ENCODE measurements around the gene CORO1A. TPM values are rescaled to one million over a fixed set of nuclear protein-coding genes. Genes with fewer than 3 reads are reported as not detected.

The CORO1A gene
- total RNA-seq, 4 donors from 2014 or later: 11.0 to 33.5 (median 23.1) TPM

DNA sequence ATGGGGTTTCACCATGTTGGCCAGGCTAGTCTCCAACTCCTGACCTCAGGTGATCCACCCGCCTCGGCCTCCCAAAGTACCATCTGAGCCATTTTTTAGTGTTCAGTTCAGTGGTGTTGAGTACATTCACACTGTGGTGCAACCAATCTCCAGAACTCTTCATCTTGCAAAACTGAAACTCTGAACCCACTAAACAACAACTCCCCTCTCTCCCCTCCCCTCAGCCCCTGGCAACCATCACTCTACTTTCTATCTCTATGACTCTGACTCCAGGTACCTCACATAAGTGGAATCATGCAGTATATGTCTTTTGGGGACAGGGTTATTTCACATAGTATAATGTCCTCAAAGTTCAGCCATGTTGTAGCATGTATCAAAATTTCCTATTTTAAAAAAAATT lies 41.7 kb upstream of the CORO1A start:
- Histone ChIP-seq H3K27me3 (no peaks in the 10 kb centered on the region), H3K27ac (replicated peaks in 1 of 4) (no peak overlapping the region), H3K4me1 (no peaks in the 10 kb centered on the region), H3K9me3 (no peaks in the 10 kb centered on the region), H3K36me3 (no peaks in the 10 kb centered on the region), H3K4me3 (no peak overlapping the region)
- TF ChIP-seq POLR2AphosphoS5 (IDR thresholded peaks at IDR 0.05) (no peak), EP300 (IDR thresholded peaks at IDR 0.05) (no peak), POLR2A (IDR thresholded peaks at IDR 0.05; ENCODE audit: low read depth) (no peak)
- TF ChIP-seq, protein P1, sequence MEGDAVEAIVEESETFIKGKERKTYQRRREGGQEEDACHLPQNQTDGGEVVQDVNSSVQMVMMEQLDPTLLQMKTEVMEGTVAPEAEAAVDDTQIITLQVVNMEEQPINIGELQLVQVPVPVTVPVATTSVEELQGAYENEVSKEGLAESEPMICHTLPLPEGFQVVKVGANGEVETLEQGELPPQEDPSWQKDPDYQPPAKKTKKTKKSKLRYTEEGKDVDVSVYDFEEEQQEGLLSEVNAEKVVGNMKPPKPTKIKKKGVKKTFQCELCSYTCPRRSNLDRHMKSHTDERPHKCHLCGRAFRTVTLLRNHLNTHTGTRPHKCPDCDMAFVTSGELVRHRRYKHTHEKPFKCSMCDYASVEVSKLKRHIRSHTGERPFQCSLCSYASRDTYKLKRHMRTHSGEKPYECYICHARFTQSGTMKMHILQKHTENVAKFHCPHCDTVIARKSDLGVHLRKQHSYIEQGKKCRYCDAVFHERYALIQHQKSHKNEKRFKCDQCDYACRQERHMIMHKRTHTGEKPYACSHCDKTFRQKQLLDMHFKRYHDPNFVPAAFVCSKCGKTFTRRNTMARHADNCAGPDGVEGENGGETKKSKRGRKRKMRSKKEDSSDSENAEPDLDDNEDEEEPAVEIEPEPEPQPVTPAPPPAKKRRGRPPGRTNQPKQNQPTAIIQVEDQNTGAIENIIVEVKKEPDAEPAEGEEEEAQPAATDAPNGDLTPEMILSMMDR (IDR thresholded peaks at IDR 0.05): no peak
- DNase-seq (ENCODE audit: extremely low spot score): no peak
- WGBS: 100% methylated on average over 2 of the region's 2 CpGs
- intact Hi-C loops (cut with DNase I): loop anchor here (10.0 kb wide), 1 partner anchor 343 kb away; no protein-coding TSS in a partner anchor

DNA sequence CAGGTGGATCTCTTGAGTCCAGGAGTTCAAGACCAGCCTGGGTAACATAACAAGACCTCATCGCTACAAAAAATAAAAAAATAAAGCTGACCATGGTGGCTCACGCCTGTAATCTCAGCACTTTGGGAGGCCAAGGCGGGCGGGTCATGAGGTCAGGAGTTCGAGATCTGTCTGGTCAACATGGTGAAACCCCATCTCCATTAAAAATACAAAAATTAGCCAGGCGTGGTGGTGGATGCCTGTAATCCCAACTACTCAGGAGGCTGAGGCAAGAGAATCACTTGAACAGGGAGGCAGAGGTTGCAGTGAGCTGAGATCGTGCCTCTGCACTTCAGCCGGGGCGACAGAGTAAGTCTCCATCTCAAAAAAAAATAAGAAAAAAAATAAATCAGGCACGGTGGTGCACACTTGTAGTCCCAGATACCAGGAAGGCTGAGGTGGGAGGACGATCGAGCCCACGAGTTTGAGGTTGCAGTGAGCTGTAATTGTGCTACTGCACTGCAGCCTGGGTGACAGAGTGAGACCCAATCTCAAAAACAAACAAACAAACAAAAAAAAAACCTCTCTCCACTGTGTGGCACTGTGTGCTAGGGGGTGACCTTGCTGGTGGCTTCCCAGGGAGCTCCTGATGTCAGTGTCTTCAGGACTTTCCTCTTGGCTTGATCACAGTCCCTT lies 40.6 kb upstream of the CORO1A start:
- Histone ChIP-seq H3K36me3 (no peaks in the 10 kb centered on the region), H3K9me3 (no peaks in the 10 kb centered on the region), H3K4me1 (no peaks in the 10 kb centered on the region), H3K4me3 (no peak overlapping the region), H3K27me3 (no peaks in the 10 kb centered on the region), H3K27ac (replicated peaks in 1 of 4) (no peak overlapping the region)
- intact Hi-C loops (cut with DNase I): loop anchor here (10.0 kb wide), 1 partner anchor 342 kb away; no protein-coding TSS in a partner anchor
- TF ChIP-seq, protein P1 (IDR thresholded peaks at IDR 0.05): no peak
- TF ChIP-seq POLR2A (IDR thresholded peaks at IDR 0.05; ENCODE audit: low read depth) (no peak), EP300 (IDR thresholded peaks at IDR 0.05) (no peak), POLR2AphosphoS5 (IDR thresholded peaks at IDR 0.05) (no peak)
- 80% methylated on average over 13 of the region's 13 CpGs for WGBS
- DNase-seq (ENCODE audit: extremely low spot score): no peak

DNA sequence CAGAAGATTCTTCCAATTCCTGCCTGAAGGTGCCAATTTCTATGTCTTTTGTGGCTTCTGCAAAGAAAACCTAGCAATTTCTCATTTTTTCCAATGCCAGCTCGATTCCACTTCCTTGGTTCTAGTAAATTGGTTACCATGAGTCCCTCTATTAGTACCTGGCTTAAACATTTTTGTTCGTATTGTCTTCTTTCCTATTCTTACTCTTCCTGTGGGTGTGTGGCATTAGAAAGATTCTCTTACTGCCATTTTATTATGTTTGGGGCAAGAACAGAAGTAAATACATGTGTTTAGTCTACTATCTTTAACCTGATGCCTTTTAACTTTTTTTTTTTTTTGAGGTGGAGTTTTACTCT lies 40.1 kb upstream of the CORO1A start:
- Histone ChIP-seq H3K36me3 (no peaks in the 10 kb centered on the region), H3K27me3 (no peaks in the 10 kb centered on the region), H3K9me3 (no peaks in the 10 kb centered on the region), H3K27ac (replicated peaks in 1 of 4) (no peak overlapping the region), H3K4me3 (no peak overlapping the region), H3K4me1 (no peaks in the 10 kb centered on the region)
- WGBS: 65% methylated on average over 2 of the region's 2 CpGs
- intact Hi-C loops (cut with DNase I): loop anchor here (10.0 kb wide), 1 partner anchor 341 kb away; no protein-coding TSS in a partner anchor
- DNase-seq (ENCODE audit: extremely low spot score): no peak
- TF ChIP-seq EP300 (IDR thresholded peaks at IDR 0.05) (no peak), POLR2A (IDR thresholded peaks at IDR 0.05; ENCODE audit: low read depth) (no peak), POLR2AphosphoS5 (IDR thresholded peaks at IDR 0.05) (no peak)
- TF ChIP-seq, protein P1 (IDR thresholded peaks at IDR 0.05): no peak

DNA sequence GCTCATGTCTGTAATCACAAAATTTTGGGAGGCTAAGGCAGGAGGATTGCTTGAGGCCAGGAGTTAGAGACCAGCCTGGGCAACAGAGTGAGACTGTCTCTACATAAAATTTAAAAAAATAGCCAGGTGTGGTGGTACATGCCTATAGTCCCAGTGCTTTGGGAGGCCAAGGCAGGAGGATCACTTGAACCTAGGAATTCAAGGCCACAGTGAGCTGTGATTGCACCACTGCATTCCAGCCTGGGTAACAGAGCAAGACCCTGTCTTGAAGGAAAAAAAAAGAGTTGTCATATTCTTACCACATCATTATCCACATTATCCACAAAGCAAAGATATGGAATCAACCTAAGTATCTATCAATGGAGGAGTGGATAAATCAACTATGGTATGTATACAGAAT lies 39.4 kb upstream of the CORO1A start:
- intact Hi-C loops (cut with DNase I): loop anchor here (10.0 kb wide), 1 partner anchor 341 kb away; no protein-coding TSS in a partner anchor
- no peaks in the 10 kb centered on the region for H3K4me1 ChIP-seq
- H3K27me3 ChIP-seq: no peaks in the 10 kb centered on the region
- H3K27ac ChIP-seq (replicated peaks in 1 of 4): no peak overlapping the region
- H3K4me3 ChIP-seq: no peak overlapping the region
- no peak for DNase-seq (ENCODE audit: extremely low spot score)
- H3K9me3 ChIP-seq: peaks cover 0 to 4% (median 1%) of the 10 kb centered on the region in 4 donors
- H3K36me3 ChIP-seq: no peaks in the 10 kb centered on the region
- TF ChIP-seq POLR2AphosphoS5 (IDR thresholded peaks at IDR 0.05) (no peak), POLR2A (IDR thresholded peaks at IDR 0.05; ENCODE audit: low read depth) (no peak), EP300 (IDR thresholded peaks at IDR 0.05) (no peak)
- TF ChIP-seq, protein P1 (IDR thresholded peaks at IDR 0.05): no peak

Data from esophagus muscularis mucosa (tissue), 4 donors.